ENCODE data around the gene GLIPR1. TPM values are rescaled to one million over a fixed set of nuclear protein-coding genes. Genes with fewer than 3 reads are reported as not detected.
"Not testable (repeated sequence)": the region's sequence is repeated elsewhere in the genome, so short reads cannot be mapped to it uniquely, and the experiment has no call there.

The GLIPR1 gene
- total RNA-seq, 4 donors from 2014 or later: 10.9 to 19.5 (median 15.8) TPM

- H3K27me3 ChIP-seq: no peaks in the 10 kb centered on the region
- H3K4me3 ChIP-seq: peak overlapping the region; percentile 44 to 66 (median 59)
- no peaks in the 10 kb centered on the region for H3K36me3 ChIP-seq
- intact Hi-C loops (cut with DNase I): loop anchor here (5.0 kb wide), 2 partner anchors 89 to 149 kb away; partner anchors contain the start of genes CAPS2, GLIPR1L1 and GLIPR1L2
- H3K27ac ChIP-seq (replicated peaks in 1 of 4): peak overlapping the region; percentile 77 to 84 (median 80)
- no peaks in the 10 kb centered on the region for H3K9me3 ChIP-seq
- TF ChIP-seq CTCF (IDR thresholded peaks at IDR 0.05) (no peak), EP300 (IDR thresholded peaks at IDR 0.05) (no peak), POLR2AphosphoS5 (IDR thresholded peaks at IDR 0.05) (no peak), POLR2A (IDR thresholded peaks at IDR 0.05; ENCODE audit: low read depth) (no peak)
- WGBS: 34% methylated on average over 5 of the region's 5 CpGs
- DNase-seq (ENCODE audit: extremely low spot score): no peak
- H3K4me1 ChIP-seq: peaks cover 0 to 48% (median 39%) of the 10 kb centered on the region in 4 donors
Observed at GRCh38 chr12:75481013-75481705, 604 bp downstream of the GLIPR1 start.

DNA sequence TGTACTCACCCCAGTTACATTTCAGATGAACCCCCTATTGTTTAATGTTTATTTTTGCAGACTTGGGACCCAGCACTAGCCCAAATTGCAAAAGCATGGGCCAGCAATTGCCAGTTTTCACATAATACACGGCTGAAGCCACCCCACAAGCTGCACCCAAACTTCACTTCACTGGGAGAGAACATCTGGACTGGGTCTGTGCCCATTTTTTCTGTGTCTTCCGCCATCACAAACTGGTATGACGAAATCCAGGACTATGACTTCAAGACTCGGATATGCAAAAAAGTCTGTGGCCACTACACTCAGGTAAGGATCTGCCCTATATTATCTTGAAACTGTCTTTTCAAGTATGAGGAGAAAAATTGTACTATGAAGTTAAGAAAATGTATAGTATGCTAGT is 1.2 kb downstream of the GLIPR1 start:
- peak overlapping the region; percentile 77 to 84 (median 80) for H3K27ac ChIP-seq (replicated peaks in 1 of 4)
- TF ChIP-seq EP300 (IDR thresholded peaks at IDR 0.05): no peak
- no peak for TF ChIP-seq CTCF (IDR thresholded peaks at IDR 0.05)
- TF ChIP-seq POLR2A (IDR thresholded peaks at IDR 0.05; ENCODE audit: low read depth): no peak
- TF ChIP-seq POLR2AphosphoS5 (IDR thresholded peaks at IDR 0.05): no peak
- H3K4me1 ChIP-seq: peaks cover 0 to 48% (median 39%) of the 10 kb centered on the region in 4 donors
- no peaks in the 10 kb centered on the region for H3K27me3 ChIP-seq
- peak overlapping the region; percentile 44 to 66 (median 59) for H3K4me3 ChIP-seq
- H3K36me3 ChIP-seq: no peaks in the 10 kb centered on the region
- no peak for DNase-seq (ENCODE audit: extremely low spot score)
- H3K9me3 ChIP-seq: no peaks in the 10 kb centered on the region
- intact Hi-C loops (cut with DNase I): loop anchor here (5.0 kb wide), 2 partner anchors 89 to 149 kb away; partner anchors contain the start of genes CAPS2, GLIPR1L1 and GLIPR1L2
- WGBS: 61% methylated on average over 4 of the region's 4 CpGs

GRCh38 chr12:75482646-75483045 is 2.1 kb downstream of the GLIPR1 start:
- 30% methylated on average over 4 of the region's 4 CpGs for WGBS
- intact Hi-C loops (cut with DNase I): loop anchor here (5.0 kb wide), 2 partner anchors 90 to 150 kb away; partner anchors contain the start of genes CAPS2, GLIPR1L1 and GLIPR1L2
- TF ChIP-seq POLR2A (IDR thresholded peaks at IDR 0.05; ENCODE audit: low read depth) (no peak), EP300 (IDR thresholded peaks at IDR 0.05) (no peak), POLR2AphosphoS5 (IDR thresholded peaks at IDR 0.05) (no peak), CTCF (IDR thresholded peaks at IDR 0.05) (no peak)
- H3K4me3 ChIP-seq: peak overlapping the region in 3 of 4 donors; percentile 57 to 66 (median 61)
- no peaks in the 10 kb centered on the region for H3K27me3 ChIP-seq
- H3K27ac ChIP-seq (replicated peaks in 1 of 4): peak overlapping the region in 3 of 4 donors; percentile 15 to 78 (median 33)
- no peak for DNase-seq (ENCODE audit: extremely low spot score)
- H3K9me3 ChIP-seq: no peaks in the 10 kb centered on the region
- H3K36me3 ChIP-seq: peaks cover 0 to 5% (median 0%) of the 10 kb centered on the region in 4 donors
- H3K4me1 ChIP-seq: peaks cover 0 to 48% (median 39%) of the 10 kb centered on the region in 4 donors

DNA sequence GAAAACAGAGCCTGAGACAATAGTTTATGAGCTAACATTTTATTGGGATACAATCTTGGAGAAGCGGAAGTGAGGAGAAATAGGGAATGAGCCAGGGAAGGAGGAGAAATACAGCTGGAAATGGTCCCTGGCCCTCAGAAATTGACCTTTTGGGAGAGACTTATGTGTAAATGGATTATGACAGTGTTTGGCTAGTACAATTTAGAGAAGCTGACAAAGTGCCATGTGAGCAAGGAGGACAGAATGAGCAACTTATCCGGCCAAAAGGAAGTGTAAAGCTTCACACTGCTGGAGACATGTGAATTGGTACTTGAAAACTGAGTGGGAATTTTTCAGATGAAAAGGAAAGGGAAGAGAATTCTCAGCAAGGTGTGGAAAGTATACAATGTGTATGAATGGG is 2.9 kb downstream of the GLIPR1 start:
- H3K4me3 ChIP-seq: peak overlapping the region in 2 of 4 donors; percentile 57 to 66
- peak overlapping the region; percentile 15 to 53 (median 25) for H3K27ac ChIP-seq (replicated peaks in 1 of 4)
- no peak for DNase-seq (ENCODE audit: extremely low spot score)
- TF ChIP-seq CTCF (IDR thresholded peaks at IDR 0.05) (no peak), EP300 (IDR thresholded peaks at IDR 0.05) (no peak), POLR2A (IDR thresholded peaks at IDR 0.05; ENCODE audit: low read depth) (no peak), POLR2AphosphoS5 (IDR thresholded peaks at IDR 0.05) (no peak)
- peaks cover 0 to 48% (median 41%) of the 10 kb centered on the region in 4 donors for H3K4me1 ChIP-seq
- WGBS: 37% methylated on average over 2 of the region's 2 CpGs
- H3K27me3 ChIP-seq: no peaks in the 10 kb centered on the region
- no peaks in the 10 kb centered on the region for H3K9me3 ChIP-seq
- H3K36me3 ChIP-seq: peaks cover 0 to 10% (median 0%) of the 10 kb centered on the region in 4 donors
- intact Hi-C loops (cut with DNase I): loop anchor here (5.0 kb wide), 2 partner anchors 91 to 151 kb away; partner anchors contain the start of genes CAPS2, GLIPR1L1 and GLIPR1L2

DNA sequence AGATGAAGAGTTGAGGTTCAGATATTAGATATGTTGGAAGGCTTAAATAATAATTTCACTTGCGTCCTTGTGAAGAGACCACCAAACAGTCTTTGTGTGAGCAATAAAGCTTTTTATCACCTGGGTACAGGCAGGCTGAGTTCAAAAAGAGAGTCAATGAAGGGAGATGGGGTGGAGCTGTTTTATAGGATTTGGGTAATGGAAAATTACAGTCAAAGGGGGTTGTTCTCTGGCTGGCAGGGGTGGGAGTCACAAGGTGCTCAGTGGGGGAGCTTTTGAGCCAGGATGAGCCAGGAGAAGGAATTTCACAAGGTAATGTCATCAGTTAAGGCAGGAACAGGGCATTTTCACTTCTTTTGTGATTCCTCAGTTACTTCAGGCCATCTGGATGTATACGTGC is 3.9 kb downstream of the GLIPR1 start:
- not testable (repeated sequence) for H3K27me3 ChIP-seq; H3K9me3 ChIP-seq; DNase-seq (ENCODE audit: extremely low spot score); H3K4me3 ChIP-seq
- peaks cover 0 to 58% (median 41%) of the 10 kb centered on the region in 4 donors for H3K4me1 ChIP-seq
- WGBS: 83% methylated on average over 2 of the region's 2 CpGs
- H3K36me3 ChIP-seq: peaks cover 0 to 10% (median 0%) of the 10 kb centered on the region in 4 donors
- intact Hi-C loops (cut with DNase I): loop anchor here (5.0 kb wide), 2 partner anchors 92 to 152 kb away; partner anchors contain the start of genes CAPS2, GLIPR1L1 and GLIPR1L2
- peak overlapping the region in 2 of 4 donors; percentile 9 to 33 for H3K27ac ChIP-seq (replicated peaks in 1 of 4)
